CD4-positive, alpha-beta T cell treated with Interferon gamma for 1 hour (primary cell): ENCODE measurements around the gene CCDC78.
"Not testable (repeated sequence)": the region's sequence is repeated elsewhere in the genome, so short reads cannot be mapped to it uniquely, and the experiment has no call there.

Experiments
- DNase-seq: peaks from one replicate; pipeline ENCODE4 v3.0.0-alpha.2; 2020

CCDC78 gene

GRCh38 chr16:691242-691641 is 35.0 kb downstream of the CCDC78 start:
- not testable (repeated sequence) for DNase-seq

- no peak for DNase-seq
Measured at GRCh38 chr16:689175-689897, 36.9 kb downstream of the CCDC78 start.

DNA sequence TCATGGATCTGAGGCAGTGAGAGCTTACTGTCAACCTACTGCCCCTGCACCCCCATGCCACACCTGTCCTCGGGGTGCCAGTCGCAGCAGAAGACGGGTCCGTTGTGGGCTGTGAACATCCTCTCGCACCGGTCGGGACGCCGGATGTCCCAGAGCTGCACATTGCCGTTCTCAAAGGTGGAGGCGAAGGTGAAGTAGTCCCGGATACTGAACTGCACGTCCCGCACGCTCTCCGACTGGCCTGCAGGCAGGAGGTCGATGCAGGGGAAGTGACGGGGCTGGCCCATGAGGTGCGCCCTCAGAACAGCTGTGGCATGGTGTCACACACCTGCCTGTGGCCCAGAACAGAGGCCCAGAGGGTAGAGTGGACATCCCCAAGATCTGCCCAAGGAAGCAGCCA is 38.7 kb downstream of the CCDC78 start:
- DNase-seq = no peak

GRCh38 chr16:686459-687260 is 39.6 kb downstream of the CCDC78 start:
- no peak for DNase-seq

DNA sequence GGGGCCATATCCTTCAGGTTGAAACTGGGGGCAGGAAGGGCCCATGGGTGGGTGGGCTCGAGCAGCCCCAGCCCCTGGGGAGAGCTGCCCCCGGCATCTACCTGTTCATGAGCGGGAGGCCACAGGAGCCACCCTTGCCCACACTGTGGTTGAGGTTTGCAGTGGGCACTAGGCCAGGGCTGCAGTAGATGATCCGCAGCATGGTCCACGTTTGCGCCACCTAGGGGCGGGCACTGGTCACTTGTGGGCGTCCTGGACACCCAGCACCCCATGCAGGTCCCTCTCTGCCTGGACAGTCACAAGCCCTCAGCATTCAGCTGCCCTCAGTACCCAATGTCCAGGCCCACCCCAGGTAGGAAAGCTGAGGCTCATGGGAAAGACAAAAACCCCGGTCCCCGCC is 40.3 kb downstream of the CCDC78 start:
- no peak for DNase-seq

- no peak for DNase-seq
Measured at GRCh38 chr16:684961-685696, 41.1 kb downstream of the CCDC78 start.

DNA sequence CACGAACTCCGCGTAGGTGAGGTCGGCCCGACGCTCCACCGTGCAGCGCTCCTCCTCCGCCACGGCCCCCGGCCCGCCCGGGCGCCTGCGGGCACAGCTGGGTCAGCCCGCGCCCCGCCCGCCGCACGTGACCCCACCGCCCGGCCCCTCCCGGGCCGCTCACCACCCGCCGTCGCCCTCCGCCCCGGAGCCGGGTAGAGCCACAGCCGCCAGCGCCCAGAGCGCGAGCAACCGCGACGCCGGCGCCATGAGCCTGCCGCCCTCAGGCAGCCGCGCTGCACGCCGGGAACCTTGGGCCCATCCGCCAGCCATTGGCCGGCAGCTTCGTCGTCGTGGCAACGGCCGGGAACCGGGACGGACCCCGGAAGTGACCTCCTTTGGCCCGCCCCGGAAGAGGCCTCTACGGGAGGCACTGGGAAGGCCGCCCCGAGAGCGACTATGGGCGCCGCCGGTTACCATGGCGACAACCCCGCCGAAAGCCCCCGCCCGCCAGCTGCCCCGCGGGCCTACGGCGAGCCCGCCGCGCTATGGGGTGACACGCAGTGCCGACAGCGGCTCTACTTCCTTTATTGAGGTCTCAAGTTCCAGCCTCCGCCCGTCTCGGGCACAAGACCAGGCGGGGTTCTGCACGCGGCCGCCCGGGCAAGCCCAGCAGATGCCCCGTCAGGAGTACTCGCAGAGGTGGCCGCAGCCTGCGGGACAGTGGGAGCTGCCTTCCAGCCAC is 42.0 kb downstream of the CCDC78 start, which contains the start of gene JMJD8:
Gene JMJD8 (minus strand): TSS at position 264 of the 724 bp plus-strand sequence. CDS start 15 bp downstream, at position 249.
- DNase-seq = peak; percentile 98

DNA sequence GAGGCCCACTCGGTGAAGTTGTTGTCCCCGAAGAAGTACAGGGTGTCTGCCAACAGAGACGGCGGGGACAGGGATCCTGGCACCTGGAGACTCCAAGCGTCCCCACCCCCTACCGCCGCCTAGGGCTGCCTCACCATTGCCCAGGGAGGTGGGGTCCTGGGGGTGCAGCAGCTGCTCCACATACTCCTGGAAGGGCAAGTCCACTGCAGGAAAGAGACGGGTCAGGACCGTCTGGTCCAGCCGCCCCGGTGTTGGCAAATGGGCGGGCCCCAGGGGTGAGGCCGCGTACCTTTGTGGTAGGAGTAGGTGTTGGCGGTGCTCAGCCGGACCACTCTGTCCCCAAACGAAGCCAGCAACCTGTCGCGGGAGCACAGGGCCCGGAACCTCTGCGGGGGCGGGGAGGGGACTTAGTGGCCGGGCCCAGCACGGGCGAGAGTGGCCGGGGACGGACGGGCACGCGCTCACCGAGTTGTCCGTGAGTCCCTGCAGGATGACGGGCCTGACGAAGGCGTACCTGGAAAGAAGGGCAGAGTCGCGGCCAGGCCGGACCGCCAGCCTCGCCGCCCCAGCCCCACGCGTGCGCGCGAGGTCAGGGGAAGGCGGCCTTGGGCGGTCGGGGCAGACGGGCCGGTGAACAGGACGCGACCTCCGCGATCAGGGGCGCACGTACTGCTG is 42.7 kb downstream of the CCDC78 start:
- DNase-seq = no peak

GRCh38 chr16:682493-683395 is 43.5 kb downstream of the CCDC78 start:
- DNase-seq = no peak

DNA sequence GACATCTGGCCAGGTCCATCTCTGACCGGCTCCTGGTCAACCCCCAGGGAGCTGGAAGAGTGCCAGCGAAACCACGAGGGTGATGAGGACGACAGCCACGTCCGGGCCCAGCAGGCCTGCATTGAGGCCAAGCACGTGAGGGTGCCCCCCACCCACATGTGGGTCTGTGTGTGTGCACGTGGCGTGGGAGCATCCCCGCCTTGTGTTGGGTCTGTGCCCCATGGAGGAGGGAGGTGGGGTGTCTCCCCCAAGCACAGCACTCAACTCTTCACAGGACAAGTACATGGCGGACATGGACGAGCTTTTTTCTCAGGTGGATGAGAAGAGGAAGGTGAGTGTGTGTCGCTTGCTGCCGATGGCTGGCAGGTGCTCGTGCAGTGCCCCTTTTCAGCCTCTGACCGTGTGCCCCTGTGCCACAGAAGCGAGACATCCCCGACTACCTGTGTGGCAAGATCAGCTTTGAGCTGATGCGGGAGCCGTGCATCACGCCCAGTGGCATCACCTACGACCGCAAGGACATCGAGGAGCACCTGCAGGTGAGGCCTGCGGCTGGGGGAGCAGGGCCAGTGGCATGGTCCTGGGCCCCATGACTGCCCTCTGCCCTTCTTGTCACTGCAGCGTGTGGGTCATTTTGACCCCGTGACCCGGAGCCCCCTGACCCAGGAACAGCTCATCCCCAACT is 44.4 kb downstream of the CCDC78 start:
- no peak for DNase-seq

DNA sequence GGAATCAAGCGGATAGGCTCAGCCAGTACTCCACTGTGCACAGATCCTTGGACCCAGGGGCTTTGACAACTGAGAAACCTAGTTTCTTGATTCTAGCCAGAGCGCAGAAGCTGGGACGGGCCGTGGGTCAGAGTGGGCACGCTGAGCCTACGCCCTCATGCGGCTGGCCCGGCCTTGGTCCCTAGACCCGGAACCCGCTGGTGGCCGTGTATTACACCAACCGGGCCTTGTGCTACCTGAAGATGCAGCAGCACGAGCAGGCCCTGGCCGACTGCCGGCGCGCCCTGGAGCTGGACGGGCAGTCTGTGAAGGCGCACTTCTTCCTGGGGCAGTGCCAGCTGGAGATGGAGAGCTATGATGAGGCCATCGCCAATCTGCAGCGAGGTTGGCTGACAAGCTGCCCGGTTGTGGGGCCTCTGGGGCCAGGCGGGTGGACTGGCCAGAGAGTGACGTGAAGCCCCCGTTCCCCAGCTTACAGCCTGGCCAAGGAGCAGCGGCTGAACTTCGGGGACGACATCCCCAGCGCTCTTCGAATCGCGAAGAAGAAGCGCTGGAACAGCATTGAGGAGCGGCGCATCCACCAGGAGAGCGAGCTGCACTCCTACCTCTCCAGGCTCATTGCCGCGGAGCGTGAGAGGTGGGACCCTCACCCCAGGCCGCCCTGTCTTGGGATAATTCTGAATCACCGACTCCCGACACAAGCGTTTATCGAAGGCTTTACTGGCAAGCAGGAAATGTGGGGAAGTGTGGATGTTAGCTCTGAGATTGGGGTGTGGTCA is 45.1 kb downstream of the CCDC78 start:
- DNase-seq = no peak

DNA sequence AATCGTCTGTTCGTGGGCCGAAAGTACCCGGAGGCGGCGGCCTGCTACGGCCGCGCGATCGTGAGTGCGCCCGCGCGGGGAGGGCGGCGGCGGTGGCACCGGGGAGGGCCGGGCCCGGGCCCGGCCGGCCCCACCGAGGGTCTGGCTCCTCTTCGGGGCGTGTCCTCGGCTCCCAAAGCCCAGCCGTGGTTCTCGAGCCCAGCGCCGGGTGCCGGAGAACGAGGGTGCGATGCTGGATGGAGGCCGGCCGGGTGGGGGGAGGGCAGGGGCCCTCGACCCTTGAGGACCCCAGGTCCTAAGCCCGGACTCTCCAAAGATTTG is 45.7 kb downstream of the CCDC78 start:
- DNase-seq = no peak

DNA sequence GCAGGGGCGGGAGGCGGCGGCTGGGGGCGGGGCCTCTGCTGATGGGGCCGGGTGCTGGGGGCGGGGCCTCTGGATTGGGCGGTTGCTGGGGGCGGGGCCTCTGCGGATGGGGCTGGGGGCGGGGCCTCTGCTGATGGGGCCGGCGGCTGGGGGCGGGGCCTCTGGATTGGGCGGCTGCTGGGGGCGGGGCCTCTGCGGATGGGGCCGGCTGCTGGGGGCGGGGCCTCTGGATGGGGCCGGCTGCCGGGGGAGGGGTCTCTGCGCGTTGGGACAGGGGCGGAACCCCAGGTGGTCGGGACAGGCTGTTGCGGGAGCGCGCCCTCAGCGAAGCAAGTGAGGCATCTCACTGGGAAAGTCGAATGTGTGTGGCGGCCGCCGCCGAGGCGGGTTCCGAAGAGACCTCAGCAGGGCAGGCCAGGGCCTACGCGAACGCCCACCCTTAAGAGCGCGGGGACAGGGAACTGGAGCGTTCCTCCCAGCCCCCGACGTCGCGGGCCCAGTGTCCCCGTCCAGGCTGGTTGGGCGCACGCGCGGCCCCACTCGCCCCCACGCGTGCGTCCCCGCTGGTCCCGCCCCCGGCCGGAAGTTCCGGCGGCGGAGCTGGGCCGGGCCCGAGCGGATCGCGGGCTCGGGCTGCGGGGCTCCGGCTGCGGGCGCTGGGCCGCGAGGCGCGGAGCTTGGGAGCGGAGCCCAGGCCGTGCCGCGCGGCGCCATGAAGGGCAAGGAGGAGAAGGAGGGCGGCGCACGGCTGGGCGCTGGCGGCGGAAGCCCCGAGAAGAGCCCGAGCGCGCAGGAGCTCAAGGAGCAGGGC is 46.2 kb downstream of the CCDC78 start, which contains the start of gene STUB1:
Gene STUB1 (plus strand): TSS at position 597 of the 811 bp plus-strand sequence. CDS start 116 bp downstream, at position 713.
- DNase-seq = peak; percentile 83

DNA sequence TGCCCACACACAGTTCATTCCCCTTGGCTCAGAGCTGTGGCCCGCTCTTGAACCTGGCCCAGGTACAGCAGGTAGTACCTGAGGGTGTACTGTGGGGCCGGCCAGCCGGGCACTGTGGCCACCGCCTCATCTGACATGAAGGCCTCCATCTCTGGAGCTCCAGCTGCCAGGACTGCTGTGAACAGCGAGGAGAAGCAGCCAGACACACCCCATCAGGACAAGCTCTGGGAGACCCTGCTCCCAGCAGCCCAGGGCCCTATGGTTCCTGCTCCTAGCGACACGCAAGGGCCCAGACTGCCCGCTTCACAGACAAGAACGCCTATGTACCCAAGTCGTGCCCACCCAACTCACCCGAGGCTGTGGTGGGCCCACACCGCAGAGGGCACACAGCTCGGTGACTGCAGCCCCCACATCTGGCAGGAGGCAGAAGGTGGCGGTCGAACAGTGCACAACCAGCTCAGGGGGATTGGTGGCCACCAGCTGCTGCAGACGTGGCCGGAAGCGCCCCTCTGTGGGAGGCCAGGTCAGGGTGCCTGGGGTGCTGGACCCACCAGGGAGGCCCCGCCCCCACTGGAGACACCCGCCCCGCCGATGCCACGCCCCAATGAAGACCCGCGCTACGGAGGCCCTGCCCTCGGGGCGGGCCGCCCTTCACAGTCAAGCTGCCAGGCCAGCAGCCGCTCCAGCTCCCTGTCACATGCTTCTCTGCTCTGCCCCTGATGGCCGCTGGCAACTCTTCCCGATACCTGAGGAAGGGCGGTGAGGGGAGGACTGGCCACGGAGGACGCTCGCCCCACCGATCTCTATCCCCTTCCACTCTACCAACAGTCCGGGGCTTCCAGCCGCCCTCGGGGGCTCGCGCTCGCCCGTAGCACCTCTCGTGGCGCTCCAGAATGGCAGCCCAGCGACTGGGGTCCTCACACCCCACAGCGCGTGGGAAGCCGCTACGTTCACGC is 47.1 kb downstream of the CCDC78 start:
- DNase-seq = peak; percentile 56

DNA sequence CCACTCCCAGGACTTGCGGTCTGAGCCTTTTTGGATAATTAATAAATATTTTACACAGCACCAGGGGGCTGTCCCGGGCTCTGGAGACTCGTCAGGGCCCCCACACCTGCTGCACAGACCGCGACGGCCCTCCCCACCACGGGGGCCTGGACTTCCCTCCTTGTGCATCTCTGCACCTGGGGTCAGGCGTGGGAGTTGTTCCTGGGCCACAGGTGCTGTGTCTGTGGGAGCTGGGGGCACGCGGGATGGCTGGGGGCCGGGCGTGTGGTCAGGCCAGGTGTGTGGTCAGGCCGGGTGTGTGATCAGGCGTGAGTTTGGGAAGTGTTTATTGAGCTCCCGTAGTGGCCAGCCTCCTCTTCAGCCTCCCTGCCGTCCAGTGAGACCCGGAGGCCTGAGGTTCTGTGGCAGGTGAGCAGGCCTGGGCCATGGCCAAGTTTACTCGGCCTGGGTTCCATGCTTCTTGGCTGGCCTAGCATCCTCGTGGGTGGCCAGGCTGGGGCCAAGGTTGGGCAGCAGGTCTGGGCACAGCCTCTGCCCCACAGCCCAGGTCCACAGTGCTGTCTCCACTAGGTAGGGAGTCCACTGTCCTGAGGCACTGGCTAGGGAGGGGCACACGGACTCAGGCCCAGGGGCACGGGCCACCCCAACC is 47.9 kb downstream of the CCDC78 start:
- no peak for DNase-seq

- no peak for DNase-seq
Measured at GRCh38 chr16:677316-678190, 48.7 kb downstream of the CCDC78 start.
